Osteocyte (in vitro differentiated cells): ENCODE results near the gene ZNF385B. TPM values are rescaled to one million over a fixed set of nuclear protein-coding genes. Genes with fewer than 3 reads are reported as not detected.

Source experiments
- DNase-seq: peaks from one replicate; pipeline ENCODE4 v3.0.0; 2021; ENCODE audit warnings: mixed read lengths; ENCODE audit not compliant: unreplicated experiment; ENCODE audit errors: extremely low spot score
- H3K27ac Mint-ChIP-seq: one replicate; pipeline ENCODE4 v1.8.0; 2021; ENCODE audit warnings: mild to moderate bottlenecking, mixed read lengths; ENCODE audit not compliant: unreplicated experiment
- H3K27me3 Mint-ChIP-seq: one replicate; pipeline ENCODE4 v1.8.0; 2021; ENCODE audit warnings: mixed read lengths; ENCODE audit not compliant: unreplicated experiment
- H3K36me3 Mint-ChIP-seq: one replicate; pipeline ENCODE4 v1.8.0; 2021; ENCODE audit warnings: mixed read lengths; ENCODE audit not compliant: unreplicated experiment
- H3K4me1 Mint-ChIP-seq: one replicate; pipeline ENCODE4 v1.8.0; 2021; ENCODE audit warnings: mixed read lengths; ENCODE audit not compliant: unreplicated experiment
- H3K4me3 Mint-ChIP-seq: one replicate; pipeline ENCODE4 v1.8.0; 2021; ENCODE audit warnings: mild to moderate bottlenecking, moderate library complexity, mixed read lengths; ENCODE audit not compliant: unreplicated experiment
- H3K9me3 Mint-ChIP-seq: one replicate; pipeline ENCODE4 v1.8.0; 2021; ENCODE audit warnings: mixed read lengths; ENCODE audit not compliant: unreplicated experiment
- total RNA-seq: library from RNA; stranded (reverse); gene quantifications from 2 replicates; pipeline ENCODE4 v1.2.1, GENCODE V29; 2021
- TF ChIP-seq, protein P1 (sequence below): fragments of 200-600 bp; sonication (generic); IDR thresholded peaks from 2 replicates; pipeline ENCODE4 v1.5.0; 2021; ENCODE audit warnings: antibody characterized with exemption, mild to moderate bottlenecking, moderate library complexity

The ZNF385B gene
- total RNA-seq, 1 donor from 2014 or later: 0.13 TPM

DNA sequence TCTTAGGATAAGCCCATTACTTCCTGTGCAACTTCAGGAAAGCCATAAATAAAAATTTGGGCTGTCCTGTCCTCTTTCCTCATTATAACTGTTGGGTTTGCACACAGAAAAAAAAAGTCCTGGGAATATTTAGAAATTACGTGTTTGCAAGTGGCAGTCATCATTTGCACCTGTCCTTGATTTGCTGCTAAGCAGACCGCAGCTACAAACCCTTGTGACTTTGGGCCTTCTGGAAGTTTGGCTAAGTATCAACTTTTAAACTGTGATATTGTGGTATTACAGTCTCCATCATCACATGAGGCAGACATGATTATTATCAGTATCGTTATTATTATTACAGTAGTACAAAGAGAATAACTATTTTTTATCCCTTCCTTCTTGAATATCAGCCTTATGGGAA is 336.1 kb downstream of the ZNF385B start:
- no peak for DNase-seq
- no peaks in the 10 kb centered on the region for H3K9me3 Mint-ChIP-seq
- H3K36me3 Mint-ChIP-seq: no peaks in the 10 kb centered on the region
- H3K27me3 Mint-ChIP-seq: no peaks in the 10 kb centered on the region
- no peaks in the 10 kb centered on the region for H3K4me1 Mint-ChIP-seq
- no peak overlapping the region for H3K4me3 Mint-ChIP-seq
- TF ChIP-seq, protein P1, sequence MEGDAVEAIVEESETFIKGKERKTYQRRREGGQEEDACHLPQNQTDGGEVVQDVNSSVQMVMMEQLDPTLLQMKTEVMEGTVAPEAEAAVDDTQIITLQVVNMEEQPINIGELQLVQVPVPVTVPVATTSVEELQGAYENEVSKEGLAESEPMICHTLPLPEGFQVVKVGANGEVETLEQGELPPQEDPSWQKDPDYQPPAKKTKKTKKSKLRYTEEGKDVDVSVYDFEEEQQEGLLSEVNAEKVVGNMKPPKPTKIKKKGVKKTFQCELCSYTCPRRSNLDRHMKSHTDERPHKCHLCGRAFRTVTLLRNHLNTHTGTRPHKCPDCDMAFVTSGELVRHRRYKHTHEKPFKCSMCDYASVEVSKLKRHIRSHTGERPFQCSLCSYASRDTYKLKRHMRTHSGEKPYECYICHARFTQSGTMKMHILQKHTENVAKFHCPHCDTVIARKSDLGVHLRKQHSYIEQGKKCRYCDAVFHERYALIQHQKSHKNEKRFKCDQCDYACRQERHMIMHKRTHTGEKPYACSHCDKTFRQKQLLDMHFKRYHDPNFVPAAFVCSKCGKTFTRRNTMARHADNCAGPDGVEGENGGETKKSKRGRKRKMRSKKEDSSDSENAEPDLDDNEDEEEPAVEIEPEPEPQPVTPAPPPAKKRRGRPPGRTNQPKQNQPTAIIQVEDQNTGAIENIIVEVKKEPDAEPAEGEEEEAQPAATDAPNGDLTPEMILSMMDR: no peak
- H3K27ac Mint-ChIP-seq: no peak overlapping the region

DNA sequence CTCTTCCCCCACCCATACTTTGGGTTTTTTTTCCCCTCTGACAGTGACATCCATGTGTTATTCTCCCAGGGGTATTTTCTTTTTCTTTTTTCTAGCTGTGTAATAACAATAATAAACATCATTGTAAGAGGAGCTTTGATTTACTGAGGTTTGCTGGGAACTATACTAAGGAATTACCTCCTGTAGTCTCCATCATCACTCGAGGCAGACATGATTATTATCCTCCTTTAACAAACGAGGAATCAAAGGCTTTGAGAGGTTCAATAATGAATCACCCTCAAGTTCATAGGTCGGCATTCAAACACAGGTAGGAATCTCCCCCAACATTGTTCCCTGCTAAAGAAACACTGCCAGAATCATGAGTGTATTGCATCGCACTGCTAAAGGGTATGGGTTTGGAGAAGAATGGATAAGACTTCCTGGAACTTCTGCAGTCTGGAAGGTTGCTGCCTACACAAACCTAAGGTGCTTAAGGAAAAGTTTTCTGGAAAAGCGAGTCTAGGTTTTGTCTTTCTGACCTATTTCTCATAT is 336.5 kb downstream of the ZNF385B start:
- H3K4me1 Mint-ChIP-seq: no peaks in the 10 kb centered on the region
- TF ChIP-seq, protein P1: no peak
- no peaks in the 10 kb centered on the region for H3K9me3 Mint-ChIP-seq
- H3K27me3 Mint-ChIP-seq: no peaks in the 10 kb centered on the region
- no peaks in the 10 kb centered on the region for H3K36me3 Mint-ChIP-seq
- H3K27ac Mint-ChIP-seq: no peak overlapping the region
- no peak overlapping the region for H3K4me3 Mint-ChIP-seq
- no peak for DNase-seq

DNA sequence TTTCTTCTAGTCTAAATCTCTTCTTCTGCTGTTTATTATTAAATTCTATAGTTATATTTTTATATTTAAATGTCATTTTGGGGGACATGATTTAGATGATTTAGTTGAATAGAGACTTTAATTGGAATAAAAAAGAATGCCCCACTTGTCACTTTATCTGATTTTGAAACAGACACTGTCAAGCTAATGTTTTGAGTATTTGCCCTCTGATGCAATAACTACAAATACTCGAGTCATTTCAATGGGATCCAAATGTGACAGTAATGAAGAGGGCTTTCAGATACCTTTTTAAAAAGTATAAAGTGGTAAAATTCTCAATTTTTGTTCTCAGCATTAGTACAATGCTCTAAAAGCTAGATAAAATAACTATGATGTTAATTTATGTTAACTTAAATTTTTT is 339.5 kb downstream of the ZNF385B start:
- TF ChIP-seq, protein P1: no peak
- no peaks in the 10 kb centered on the region for H3K27me3 Mint-ChIP-seq
- H3K36me3 Mint-ChIP-seq: no peaks in the 10 kb centered on the region
- H3K9me3 Mint-ChIP-seq: no peaks in the 10 kb centered on the region
- no peak for DNase-seq
- H3K4me3 Mint-ChIP-seq: no peak overlapping the region
- no peak overlapping the region for H3K27ac Mint-ChIP-seq
- no peaks in the 10 kb centered on the region for H3K4me1 Mint-ChIP-seq

DNA sequence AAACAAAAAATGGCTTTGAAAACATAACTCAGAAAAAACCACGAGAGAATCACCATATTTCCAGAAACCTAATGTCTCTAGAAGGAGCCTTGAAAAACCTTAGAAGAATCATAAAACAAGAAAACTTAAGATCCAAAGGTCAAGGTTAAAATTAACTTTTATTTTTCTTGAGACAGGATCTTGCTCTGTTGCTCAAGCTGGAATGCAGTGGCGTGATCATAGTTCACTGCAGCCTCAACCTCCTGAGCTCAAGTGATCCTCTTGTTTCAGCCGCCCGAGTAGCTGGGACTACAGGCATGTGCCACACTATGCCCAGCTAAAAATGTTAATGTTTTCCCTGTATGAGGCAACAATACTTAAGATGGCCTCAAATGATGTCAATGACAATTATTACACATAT is 342.6 kb downstream of the ZNF385B start:
- Mint-ChIP-seq H3K4me3 (no peak overlapping the region), H3K36me3 (no peaks in the 10 kb centered on the region), H3K27me3 (no peaks in the 10 kb centered on the region), H3K27ac (no peak overlapping the region), H3K9me3 (peaks cover 5% of the 10 kb centered on the region), H3K4me1 (no peaks in the 10 kb centered on the region)
- no peak for DNase-seq
- TF ChIP-seq, protein P1: no peak

DNA sequence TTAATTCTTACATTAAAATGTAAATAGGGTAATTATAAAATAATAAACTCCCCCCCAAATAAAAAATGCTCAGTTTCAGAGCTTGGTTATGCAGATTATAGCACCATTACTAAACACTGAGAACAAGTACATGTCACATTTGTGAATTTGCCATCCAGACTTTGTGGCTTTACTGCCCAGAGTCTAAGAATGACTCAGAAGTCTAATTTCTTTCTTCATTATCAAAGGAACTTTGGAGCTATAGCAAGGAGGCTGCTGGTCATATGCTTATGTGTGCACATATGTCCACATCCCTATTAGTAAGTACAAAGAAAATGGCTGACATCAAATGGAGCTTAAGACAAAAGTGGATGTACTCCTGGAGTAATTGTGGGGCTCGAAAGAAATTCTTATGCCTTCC is 348.2 kb downstream of the ZNF385B start:
- DNase-seq: no peak
- Mint-ChIP-seq H3K4me1 (no peaks in the 10 kb centered on the region), H3K36me3 (no peaks in the 10 kb centered on the region), H3K27me3 (no peaks in the 10 kb centered on the region), H3K4me3 (no peak overlapping the region), H3K27ac (no peak overlapping the region), H3K9me3 (peaks cover 8% of the 10 kb centered on the region)
- TF ChIP-seq, protein P1: no peak
